Uterus (tissue), 2 donors: ENCODE measurements around the gene CSPG4.

Experiments
- CTCF ChIP-seq, 4 experiments: fragments of 200-600 bp in 2 of 4; fragments of 450-650 bp in 2 of 4; sonication (generic) in 2 of 4; IDR thresholded peaks; one replicate each; pipeline ENCODE4 v1.5.1; 2016 to 2019; ENCODE audit warnings: antibody characterized with exemption in 4 of 4, mild to moderate bottlenecking in 2 of 4, moderate library complexity in 1 of 4
- POLR2A ChIP-seq, 2 donors: fragments of 450-650 bp; IDR thresholded peaks; one replicate each; pipeline ENCODE4 v1.6.1; 2016; ENCODE audit warnings: antibody characterized with exemption in 2 of 2, mild to moderate bottlenecking in 1 of 2, moderate library complexity in 1 of 2

GRCh38 chr15:75646944-75647364 is 65.7 kb downstream of the CSPG4 start:
- TF ChIP-seq POLR2A (IDR thresholded peaks at IDR 0.05), result no peak
- TF ChIP-seq CTCF (IDR thresholded peaks at IDR 0.05), result no peak
